T-helper 2 cell treated with Interferon-gamma antibody and Interleukin-4, amounts not matched to agents 100 ng/mL and 5 ng/mL, for 36 hours (primary cell): ENCODE data around the gene MRGPRD. TPM values are rescaled to one million over a fixed set of nuclear protein-coding genes. Genes with fewer than 3 reads are reported as not detected.
"Not testable (repeated sequence)": the region's sequence is repeated elsewhere in the genome, so short reads cannot be mapped to it uniquely, and the experiment has no call there.

Source experiments
- intact Hi-C: fragments of 100-400 bp; cut with micrococcal nuclease; formaldehyde crosslinking; loops from one replicate; pipeline ENCODE4 v1.15.1; 2023
- total RNA-seq: library from RNA; stranded (reverse); gene quantifications from 2 replicates; pipeline ENCODE4 v1.2.3, GENCODE V29; 2022

Gene MRGPRD
- total RNA-seq, 1 donor from 2014 or later, result not detected

DNA sequence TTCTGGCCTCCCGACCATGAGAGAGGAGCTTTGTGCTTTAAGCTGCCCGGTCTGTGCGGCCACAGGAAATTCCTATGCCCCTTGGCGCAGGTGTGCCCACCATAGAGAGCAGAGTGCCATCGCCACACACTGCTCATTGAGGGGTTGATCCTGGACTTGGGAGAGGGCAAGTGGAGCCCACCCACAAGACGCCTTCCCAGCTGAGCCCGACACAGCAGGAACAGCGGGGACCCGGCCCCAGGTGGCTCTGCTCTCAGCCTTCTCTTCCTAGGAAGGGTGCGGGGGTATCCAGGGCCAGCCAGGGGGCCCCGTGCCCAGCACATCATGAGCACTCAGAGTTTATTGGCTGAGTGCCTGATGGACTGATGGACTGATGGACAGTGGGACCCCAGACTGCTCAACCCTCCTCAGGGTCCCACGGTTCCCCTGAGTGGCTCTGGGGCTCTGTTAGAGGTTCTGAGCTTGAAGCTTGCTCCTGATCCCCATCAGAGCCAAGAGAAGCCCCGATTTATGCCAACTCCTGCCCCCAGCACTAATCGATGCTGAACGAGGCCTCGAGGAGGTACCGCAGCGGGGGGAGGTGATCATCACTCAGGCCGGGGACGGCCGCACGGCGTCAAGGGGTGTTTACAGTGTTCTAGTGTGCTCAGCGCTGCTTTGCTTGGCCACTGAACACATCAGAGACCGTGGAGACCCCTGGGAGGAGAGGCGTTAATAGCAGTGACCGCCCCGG, 13.5 kb upstream of the MRGPRD start:
- intact Hi-C loops, result no loop called here

DNA sequence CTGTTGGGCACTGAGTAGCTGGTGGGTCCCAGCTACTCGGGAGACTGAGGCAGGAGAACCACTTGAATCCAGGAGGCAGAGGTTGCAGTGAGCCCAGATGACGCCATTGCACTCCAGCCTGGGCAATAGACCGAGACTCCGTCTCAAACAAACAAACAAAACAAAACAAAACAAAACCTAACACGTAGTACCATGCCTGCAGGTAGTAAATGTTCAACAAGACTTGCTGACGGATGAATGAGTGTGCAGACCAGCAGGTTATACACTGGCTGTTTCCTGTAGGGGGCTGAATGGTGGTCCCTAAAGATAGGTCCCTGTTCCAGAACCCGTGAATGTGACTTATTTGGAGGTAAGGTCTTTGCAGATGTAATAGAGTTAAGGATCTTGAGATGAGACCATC, 12.8 kb upstream of the MRGPRD start:
- intact Hi-C loops, result no loop called here

DNA sequence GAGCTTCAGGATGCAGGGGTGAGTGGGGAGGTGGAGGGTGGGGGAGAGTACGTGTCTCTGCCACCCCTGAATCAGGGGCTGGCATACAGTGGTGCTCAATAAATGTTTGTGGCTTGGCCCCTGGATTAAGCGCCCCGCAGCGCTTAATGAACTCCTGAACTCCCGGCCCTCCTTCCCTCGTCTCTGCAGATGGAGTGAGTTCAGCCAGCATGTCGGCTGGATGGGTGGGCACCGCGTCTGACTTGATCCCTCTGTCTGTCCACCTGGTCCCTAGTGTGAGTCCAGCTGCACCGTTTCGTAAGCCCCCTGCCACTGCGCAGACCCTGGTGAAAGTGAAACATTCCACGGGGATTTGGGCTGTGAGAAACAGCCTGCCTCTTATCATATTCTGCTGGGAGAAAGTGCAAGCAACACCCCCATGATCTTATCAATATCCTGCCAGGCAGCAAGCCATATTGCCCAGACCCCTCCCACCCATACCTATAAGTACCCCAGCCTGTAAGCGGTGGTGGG, 12.0 kb upstream of the MRGPRD start:
- intact Hi-C loops, result no loop called here

DNA sequence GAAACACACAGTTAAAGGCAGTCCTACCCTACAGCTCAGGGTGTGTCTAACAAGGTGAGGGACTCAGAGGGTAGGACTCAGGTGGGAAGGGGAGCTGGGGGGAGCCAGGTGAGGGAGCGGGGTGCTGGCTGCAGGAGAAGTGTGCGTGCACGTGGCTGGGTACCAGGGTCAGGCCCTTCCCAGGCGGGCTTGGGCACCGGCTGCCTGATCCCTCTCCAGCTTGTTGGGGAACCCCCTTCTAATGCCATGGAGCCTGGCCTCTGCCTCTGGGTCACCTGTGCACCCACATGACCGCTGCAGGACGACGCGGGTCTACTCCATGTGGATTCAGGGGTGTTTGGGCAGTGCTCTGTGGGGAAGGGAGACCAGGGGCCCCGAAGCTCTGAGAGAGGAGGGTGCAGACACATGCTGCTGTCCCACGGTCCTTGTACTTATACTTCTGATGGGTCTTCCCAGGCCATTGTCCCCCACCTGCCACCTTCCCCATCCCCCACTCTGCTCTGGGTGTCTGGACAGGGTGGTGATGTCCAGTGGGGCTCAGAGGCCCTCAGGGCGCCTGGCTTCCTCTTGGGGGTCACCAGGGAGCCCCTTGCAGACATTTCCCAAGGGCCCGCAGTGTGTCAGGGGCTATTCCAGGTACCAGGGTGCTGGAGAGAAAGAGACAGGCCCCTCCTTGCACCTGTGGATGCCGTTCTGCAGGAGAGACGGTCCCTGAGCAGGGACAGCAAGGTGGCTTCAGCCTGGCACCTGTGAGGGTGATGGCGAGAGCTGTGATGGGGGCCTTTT, 10.4 kb upstream of the MRGPRD start:
- intact Hi-C loops, result no loop called here

DNA sequence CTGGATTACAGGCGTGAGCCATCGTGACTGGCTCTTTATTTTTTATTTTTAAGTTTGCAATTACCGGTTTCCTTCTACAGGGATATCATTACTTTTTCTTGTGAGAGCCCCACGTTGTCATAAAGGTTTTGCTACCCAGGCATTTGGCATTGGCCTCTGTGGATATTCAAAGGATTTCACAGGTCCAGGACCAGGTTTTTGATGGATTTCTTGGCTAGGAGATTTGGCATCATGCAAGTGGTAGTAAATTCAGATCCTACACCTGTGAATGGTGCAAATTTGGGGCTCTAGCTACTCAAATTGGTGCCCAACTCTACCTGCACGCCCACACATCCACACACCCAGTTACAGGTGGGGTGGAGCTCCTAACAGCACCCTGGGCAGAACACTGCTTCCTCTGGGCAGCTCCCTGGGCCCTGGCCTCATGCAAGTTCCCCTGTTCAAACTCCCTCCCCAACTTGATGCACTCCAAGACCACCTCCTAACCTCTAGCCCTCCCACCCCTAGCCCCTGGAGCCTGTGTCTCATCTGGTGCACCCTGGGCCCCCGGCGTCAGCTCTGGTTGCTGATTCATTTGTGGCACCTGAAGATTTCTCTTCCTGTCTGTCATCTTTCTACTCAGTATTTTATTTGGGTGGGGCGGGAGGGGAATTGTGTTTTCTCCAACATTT, 9.3 kb upstream of the MRGPRD start:
- intact Hi-C loops, result no loop called here

DNA sequence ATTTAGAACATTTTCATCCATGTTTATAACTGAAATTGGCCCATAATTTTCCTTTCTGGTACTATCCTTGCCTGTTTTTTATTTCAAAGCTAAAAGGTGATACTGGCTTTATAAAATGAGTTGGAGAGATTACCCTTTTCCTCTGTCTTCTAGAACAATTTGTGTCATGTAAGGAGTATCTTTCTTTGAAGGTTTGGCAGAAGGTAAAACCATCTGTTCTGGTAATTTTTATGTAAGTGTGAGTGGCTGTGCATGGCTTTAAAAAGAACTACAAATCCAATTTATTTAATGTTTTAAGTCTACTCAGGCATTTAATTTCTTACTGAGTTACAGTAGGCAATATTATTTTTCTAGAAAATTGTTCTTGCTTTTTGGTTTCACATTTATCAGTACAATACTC, 7.7 kb upstream of the MRGPRD start:
- intact Hi-C loops, result no loop called here

DNA sequence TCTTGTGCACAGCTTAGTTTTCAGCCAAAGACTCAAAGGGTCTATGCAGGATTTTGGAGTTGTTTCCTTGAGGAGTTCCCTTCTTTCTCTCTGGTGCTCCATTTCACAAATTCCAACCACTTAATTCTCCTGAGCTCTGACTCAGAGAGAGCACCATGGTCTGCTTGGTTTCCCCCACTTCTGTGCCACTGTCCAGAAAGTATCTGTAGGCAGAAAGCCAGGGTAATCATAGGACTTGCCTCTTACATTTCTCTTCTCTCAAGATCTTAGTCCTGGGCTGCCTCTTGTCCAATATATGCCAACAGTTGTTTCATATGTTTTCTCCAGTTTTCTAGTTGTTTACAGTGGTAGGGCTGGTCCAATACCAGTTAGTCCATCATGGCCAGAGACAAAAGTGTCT, 6.4 kb upstream of the MRGPRD start:
- intact Hi-C loops, result no loop called here

DNA sequence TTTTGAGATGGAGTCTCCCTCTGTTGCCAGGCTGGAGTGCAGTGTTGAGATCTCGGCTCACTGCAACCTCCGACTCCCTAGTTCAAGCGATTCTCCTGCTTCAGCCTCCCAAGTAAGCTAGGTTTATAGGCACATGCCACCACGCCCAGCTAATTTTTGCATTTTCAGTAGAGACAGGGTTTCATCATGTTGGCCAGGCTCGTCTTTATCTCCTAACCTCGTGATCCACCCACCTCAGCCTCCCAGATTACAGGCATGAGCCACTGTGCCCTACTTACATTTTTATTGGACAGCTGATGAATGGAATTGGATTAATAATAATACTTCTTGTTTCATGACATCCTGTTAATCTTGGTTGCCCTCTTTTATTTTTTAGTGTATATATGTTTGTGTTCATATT, 3.0 kb upstream of the MRGPRD start:
- intact Hi-C loops, result no loop called here

DNA sequence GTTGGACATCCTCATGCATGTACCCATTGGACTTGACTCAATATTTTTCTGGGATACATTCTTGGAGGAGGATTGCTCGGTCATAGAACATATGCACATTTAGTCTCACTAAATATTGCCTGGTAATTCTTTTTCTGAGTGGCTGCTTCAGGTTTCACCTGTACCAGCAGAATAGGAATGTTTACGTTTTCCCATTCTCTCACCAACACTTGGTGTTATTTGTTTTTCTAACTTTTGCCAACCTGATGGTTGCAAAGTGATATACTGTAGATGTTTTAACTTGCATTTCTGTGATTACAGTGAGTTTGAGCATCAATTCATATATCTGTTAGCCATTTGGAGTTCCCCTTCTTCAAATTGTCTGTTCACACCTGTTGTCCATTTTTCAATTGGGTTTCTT, 1.3 kb upstream of the MRGPRD start:
- intact Hi-C loops, result no loop called here

DNA sequence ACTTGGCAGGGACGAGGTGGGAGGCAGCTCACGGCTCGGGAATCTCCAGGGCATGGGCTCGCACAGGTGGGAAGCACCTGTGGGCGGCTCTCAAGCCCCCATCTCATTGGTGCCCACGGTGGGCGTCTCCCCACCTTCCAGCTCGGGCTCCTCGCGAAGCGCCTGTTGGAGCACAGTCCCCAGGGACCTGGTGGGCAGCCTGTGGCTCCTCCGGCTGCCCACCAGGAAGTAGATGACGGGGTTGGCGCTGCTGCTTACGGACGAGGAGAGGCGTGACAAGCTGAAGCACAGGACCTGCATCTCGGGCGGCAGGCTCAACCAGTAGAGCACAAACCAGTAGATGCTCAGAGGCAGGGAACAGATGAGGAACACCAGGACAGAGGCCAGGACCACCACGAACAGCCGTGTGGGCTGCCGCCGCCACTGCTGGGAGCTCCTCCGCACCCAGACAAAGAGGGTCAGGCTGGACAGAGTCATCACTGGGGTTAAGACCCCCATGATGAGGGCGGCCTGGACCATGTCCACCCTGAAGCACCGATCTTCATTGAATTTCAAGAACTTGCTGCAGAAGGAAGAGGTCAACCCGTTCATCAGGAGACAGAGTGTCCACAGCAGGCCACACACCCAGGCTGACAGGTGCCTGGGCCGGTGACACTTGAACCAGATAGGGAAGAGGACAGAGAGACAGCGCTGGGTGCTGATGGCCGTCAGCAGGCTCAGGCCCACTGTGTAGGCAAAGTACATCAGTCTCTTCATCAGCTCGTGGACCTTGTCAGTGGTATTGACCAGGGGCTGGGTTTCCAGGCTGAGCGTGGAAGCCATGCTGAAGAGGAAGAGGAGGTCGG, 633 bp downstream of the MRGPRD start:
- intact Hi-C loops, result no loop called here

DNA sequence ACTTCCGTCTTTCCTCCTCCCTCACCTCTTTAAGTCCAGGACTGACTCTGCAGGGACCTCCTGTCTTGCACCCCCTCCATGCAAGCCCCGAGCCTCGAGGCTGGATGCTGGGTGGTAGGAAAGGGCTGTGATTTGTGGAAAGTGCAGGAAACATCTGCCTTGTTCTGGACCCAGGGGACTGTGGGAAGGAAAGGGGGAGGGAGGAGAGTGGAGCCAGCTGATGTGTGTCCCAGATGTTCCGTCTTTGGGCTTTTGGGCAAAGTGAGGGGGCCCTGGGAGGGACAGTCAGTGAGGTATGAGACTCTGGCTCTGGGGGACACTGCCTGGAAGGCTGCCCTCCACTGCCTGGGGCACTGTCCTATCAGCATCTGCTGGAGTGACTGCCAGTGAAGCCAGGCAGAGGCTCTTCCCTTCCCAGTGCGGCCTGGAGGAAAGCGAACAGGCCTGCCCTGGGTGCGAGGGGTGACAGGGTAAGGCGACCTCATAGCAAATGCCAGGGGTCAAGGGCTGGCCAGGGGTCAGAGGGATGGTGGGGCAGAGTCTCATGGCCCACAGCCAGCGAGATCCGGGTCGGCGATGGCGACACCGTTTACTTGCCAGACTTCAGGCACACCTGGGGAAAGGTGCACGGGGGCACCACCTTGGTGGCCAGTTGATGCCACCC, 1.7 kb downstream of the MRGPRD start:
- intact Hi-C loops, result no loop called here

DNA sequence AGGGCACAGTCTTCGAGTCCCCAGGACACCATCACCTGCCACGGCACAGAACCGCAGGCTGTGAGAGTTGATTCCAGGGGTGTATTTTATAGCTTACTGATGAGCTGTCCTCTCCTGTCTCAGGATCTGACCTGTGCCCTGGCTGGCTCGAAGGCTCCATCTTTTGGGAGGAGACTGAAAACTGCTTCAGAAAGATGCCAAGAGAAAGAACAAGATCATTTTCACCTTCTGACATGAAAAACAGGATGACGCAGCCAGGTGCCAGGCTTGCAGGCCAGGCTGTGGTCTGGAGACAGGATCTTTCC, 2.2 kb downstream of the MRGPRD start:
- intact Hi-C loops, result no loop called here

DNA sequence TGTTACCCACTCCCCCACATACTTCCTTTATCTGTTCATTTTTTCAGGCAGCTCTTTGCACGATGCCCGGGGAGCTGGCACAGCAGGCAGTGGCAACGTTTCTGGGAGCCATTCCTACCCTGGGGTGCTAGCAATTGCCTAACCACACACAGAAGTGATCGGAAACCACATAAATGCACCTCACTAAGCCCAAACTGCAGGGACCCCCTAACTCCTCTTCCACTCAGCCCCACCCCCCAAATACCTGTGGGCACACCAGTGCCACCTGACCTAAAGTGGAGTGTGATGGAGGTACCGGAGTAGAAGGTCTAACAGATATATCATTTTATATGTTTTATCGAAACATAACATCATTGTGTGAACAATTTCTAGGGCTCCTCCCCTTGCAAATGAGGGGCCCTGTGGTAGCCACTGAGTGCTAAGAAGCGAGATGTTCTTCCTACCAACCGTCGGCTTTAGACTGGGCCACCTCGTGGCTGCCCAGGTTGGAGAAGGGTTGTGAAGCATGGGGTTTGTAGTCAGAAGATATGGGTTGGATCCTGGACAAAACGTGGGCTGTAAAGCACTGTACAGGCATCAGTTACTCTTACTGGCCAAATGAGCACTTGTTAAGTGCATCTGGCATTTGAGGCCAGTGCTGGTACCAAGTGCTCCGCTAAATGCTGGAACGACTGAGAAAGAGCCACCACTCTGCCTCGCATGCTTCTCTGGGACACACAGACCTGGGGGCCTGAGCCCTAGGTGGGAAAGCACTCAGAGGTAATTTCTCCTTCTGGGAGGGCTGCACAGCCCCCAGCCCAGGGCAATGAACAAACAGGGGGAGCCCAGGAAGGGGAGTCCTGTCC, 2.8 kb downstream of the MRGPRD start:
- intact Hi-C loops, result no loop called here

DNA sequence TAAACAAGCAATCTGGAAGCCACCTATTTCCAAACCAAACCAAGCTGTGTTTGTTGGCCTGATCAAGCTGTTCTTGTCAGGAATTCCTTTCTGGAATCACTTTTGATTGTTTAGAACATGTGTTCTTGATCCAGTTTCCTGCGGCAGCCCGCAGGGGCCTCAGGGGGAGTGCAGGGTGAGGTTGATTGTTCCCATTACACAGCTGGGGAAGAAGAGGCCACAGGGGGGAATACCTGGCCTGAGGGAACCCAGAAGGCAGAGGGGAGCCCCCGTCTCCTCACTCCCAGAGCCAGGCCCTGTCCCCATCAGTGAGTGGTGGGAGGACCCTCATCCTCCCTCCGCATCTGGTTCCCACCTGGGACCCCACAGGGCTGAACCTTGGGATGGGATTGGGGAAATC, 4.2 kb downstream of the MRGPRD start:
- intact Hi-C loops, result no loop called here

DNA sequence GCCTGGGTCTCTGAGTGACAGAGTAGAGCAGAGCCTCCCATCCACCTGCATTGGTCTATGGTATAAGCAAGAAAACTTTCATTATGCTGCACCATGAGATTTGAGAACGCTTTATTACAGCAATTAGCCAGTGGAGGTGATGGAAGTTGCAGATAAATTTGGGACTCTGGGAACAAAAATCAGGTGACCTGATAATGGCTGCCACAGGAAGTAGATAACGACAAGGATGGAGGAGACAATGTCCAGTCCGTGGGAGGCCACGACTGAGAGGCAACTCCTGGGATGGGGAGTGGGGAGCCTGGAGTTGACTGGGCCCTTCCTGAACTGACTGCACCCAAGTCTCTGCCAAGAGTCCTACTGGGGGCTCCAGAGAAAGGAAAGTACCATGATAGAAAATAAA, 4.7 kb downstream of the MRGPRD start:
- intact Hi-C loops, result no loop called here

DNA sequence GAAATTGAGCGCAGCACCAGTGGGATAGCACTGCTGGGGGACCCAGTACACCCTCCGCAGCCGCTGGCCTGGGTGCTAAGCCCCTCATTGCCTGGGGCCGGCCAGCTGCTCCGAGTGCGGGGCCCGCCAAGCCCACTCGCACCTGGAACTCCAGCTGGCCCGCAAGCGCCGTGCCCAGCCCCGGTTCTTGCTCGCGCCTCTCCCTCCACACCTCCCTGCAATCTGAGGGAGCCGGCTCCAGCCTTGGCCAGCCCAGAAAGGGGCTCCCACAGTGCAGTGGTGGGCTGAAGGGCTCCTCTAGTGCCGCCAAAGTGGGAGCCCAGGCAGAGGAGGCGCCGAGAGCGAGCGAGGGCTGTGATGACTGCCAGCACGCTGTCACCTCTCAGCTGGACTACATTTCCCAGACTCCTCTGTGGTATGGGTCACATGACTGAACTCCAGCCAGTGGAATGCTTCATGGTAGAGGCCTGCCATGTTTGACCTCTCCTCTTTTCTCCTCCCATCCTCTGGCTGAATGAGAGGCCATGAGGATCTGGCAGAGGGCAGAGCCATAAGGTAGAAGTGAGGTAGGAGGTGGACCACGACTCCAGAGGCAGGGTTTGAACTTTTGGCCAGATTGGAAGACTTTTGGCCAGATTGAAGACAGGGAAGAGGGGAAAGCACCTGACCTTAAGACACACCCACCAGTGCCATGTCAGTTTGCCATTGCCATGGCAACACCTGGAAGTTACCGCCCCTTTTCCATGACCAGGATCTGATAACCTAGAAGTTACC, 6.2 kb downstream of the MRGPRD start:
- intact Hi-C loops, result no loop called here

DNA sequence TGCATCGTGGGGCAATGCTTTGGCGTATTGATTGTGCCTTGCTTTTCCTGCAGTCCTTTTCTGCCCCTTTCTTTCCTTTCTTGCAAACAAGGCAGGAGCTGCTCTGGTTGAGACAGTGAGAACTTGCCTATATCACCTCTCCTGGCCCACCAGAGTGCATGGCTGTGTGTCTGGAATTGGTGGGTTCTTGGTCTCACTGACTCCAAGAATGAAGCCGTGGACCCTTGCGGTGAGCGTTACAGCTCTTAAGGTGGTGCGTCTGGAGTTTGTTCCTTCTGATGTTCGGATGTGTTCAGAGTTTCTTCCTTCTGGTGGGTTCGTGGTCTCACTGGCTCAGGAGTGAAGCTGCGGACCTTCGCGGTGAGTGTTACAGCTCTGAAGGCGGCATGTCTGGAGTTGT, 7.1 kb downstream of the MRGPRD start:
- intact Hi-C loops, result not testable (repeated sequence)

DNA sequence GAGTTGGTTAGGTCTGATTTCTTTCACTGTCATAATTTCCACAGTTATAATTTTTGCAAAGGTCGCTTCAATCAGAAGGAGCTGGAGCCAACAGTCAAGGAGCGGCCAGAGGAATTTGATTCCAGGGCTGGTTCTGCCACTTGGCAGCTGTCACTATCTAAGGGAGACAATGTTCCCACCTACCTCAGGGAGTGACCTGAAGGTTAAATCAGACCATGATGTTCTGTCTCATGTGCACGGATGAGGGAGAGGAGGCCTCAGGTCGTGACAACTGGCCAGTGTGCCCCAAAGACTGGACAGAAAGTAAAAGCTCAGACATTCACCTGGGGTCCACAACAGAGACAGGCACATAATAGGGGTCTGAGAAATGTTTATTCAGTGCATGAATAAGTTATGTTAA, 7.6 kb downstream of the MRGPRD start:
- intact Hi-C loops, result no loop called here

DNA sequence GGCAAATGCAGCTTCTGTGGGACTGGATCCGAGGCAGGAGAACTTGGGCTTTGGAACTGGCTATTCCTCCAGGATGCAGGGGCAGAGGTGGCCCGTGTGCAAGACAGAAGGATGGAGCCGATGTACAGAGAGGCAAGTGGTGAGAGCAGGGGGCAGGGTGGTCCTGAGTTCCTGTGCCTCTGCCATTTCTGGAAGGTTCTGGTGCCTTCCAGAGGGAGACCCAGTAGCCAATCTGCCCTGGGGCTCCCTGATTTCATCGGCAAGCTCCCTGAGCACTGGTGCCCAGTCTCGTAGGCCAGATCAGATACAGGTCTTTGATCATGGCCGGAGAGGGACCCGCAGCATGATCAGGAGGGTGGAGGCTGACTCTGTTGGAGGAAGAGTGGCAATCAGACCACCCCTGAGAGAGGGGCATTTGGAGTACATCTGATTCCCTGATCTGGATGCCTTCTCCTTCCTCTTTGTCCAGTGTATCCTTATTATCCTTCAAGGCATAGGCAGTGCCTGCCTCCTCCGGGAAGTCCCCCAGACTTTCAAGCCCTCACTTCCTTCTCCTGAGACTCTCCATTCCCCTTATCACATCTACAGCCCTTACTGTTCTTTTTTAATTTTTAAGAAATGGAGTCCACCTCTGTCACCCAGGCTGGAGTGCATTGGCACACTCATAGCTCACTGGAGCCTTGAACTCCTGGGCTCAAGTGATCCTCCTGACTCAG, 9.7 kb downstream of the MRGPRD start:
- intact Hi-C loops, result no loop called here
